Activated T-cell treated with anti-CD3 and anti-CD28 coated beads, Interleukin-2, amount 50 U/mL, for 4 hours (primary cell): ENCODE data around the gene ATP8B4. TPM values are rescaled to one million over a fixed set of nuclear protein-coding genes. Genes with fewer than 3 reads are reported as not detected.
A peak's percentile ranks its signal among the peaks of the same experiment; 100 is the strongest.

ENCODE experiments used
- ATAC-seq, 2 donors: fragments of 200-7000 bp; cut with Tn5 transposase; one replicate each; pipeline ENCODE4 v1.10.0; 2021
- DNase-seq: peaks from one replicate; pipeline ENCODE4 v3.0.0-alpha.2; 2020
- H3K27me3 Mint-ChIP-seq: one replicate; pipeline ENCODE4 v1.8.0; 2021; ENCODE audit warnings: low read depth, mixed read lengths
- H3K36me3 Mint-ChIP-seq: one replicate; pipeline ENCODE4 v1.8.0; 2022; ENCODE audit warnings: mixed read lengths; ENCODE audit not compliant: insufficient read depth
- H3K4me1 Mint-ChIP-seq: one replicate; pipeline ENCODE4 v1.8.0; 2021; ENCODE audit warnings: low read depth, mixed read lengths
- H3K4me3 Mint-ChIP-seq: one replicate; pipeline ENCODE4 v1.8.0; 2021; ENCODE audit warnings: mild to moderate bottlenecking, moderate library complexity, mixed read lengths
- H3K9me3 Mint-ChIP-seq: one replicate; pipeline ENCODE4 v1.8.0; 2021; ENCODE audit warnings: mixed read lengths
- total RNA-seq, 3 donors: library from RNA; stranded (reverse); gene quantifications; one replicate each; pipeline ENCODE4 v1.2.1, GENCODE V29; 2021

Gene ATP8B4
- total RNA-seq, 3 donors from 2014 or later: 1.4 to 2.7 (median 1.4) TPM

GRCh38 chr15:50055332-50055731, 63.7 kb downstream of the ATP8B4 start:
- DNase-seq (no peak), ATAC-seq (no peak)
- Mint-ChIP-seq H3K9me3 (no peaks in the 10 kb centered on the region), H3K4me1 (no peaks in the 10 kb centered on the region), H3K4me3 (no peak overlapping the region), H3K27me3 (peaks cover 4% of the 10 kb centered on the region), H3K36me3 (no peaks in the 10 kb centered on the region)

GRCh38 chr15:50053055-50053856, 65.8 kb downstream of the ATP8B4 start:
- ATAC-seq: no peak

DNA sequence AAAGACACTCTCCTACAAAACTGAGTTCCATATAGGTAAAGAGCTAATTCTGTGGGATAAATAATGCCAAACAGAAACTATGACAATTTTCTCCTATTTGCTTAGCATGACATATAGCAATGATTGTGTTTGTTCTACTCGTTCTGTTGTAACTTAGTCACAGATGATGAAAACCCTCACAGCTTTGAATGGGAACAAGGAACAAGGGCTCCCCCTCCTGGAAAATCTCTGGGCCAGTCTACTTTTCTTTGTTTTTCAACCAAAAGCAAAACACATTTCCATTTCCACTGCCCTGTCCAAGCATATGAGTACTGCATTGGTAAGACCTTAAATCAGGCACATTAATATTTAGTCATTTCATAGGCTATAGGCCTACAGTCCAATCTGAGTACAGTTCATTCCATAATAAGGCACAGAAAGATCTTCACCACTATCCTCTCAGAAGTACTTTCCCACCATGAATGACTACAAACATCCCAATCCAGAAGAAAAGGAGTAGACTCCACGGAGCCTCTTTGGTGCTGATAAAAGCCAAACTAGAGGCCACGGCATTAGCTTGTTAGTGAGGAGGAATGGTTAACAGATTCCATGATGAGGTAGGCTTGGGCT, 67.1 kb downstream of the ATP8B4 start:
- Mint-ChIP-seq H3K4me1 (no peaks in the 10 kb centered on the region), H3K36me3 (no peaks in the 10 kb centered on the region), H3K4me3 (no peak overlapping the region), H3K9me3 (no peaks in the 10 kb centered on the region), H3K27me3 (peaks cover 4% of the 10 kb centered on the region)
- DNase-seq (no peak), ATAC-seq (no peak)

More at GRCh38 chr15:50053055-50053856, 65.8 kb downstream of the ATP8B4 start:
- Mint-ChIP-seq H3K36me3 (no peaks in the 10 kb centered on the region), H3K4me3 (no peak overlapping the region), H3K27me3 (peaks cover 4% of the 10 kb centered on the region), H3K4me1 (no peaks in the 10 kb centered on the region), H3K9me3 (no peaks in the 10 kb centered on the region)
- DNase-seq: no peak

GRCh38 chr15:50050986-50051743, 67.9 kb downstream of the ATP8B4 start:
- Mint-ChIP-seq H3K36me3 (no peaks in the 10 kb centered on the region), H3K9me3 (no peaks in the 10 kb centered on the region)
- no peak for ATAC-seq

DNA sequence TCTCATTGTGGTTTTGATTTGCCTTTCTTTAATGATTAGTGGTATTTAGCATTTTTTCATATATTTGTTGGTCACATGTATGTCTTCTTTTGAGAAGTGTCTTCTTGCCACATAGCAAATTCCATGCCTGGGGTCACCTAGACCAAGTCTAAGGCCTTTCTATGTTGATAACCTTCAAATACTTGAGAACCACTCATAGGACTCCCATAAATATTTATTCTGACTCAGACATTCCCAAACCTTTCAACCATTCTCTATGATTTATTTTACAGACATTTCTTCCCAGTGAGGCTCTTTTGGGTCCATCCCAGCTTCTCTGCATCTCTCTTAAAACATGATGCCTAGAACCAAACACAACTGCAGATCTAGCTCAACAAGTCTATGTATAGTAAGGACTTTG, 69.2 kb downstream of the ATP8B4 start:
- Mint-ChIP-seq H3K36me3 (no peaks in the 10 kb centered on the region), H3K9me3 (no peaks in the 10 kb centered on the region), H3K4me1 (peaks cover 4% of the 10 kb centered on the region), H3K27me3 (peaks cover 2% of the 10 kb centered on the region), H3K4me3 (no peak overlapping the region)
- no peak for ATAC-seq
- no peak for DNase-seq

More at GRCh38 chr15:50050986-50051743, 67.9 kb downstream of the ATP8B4 start:
- Mint-ChIP-seq H3K4me1 (peaks cover 3% of the 10 kb centered on the region), H3K27me3 (peaks cover 4% of the 10 kb centered on the region), H3K4me3 (no peak overlapping the region)
- no peak for DNase-seq

DNA sequence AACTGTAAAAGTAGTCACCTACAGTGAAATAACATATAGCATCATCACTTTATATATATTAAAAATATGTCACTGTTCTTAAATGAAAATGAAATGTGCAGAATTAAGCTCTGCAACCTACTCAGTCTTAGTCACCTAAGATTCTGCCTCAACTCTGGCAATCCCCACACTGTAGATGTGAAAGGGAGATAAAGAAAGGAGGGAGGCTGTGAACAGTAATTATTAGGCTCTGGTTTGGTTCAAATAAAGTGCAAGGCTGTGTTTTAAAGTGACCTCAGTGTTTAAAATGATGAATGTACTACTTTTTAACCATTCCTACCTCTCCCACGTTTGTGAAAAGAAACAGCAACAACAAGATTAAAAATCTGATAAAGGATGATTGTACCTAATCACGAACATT, 72.2 kb downstream of the ATP8B4 start:
- ATAC-seq (peak; percentile 60 to 67), DNase-seq (no peak)
- H3K36me3 Mint-ChIP-seq: no peaks in the 10 kb centered on the region
- H3K4me3 Mint-ChIP-seq: no peak overlapping the region
- H3K4me1 Mint-ChIP-seq: peaks cover 4% of the 10 kb centered on the region
- peaks cover 12% of the 10 kb centered on the region for H3K9me3 Mint-ChIP-seq
- H3K27me3 Mint-ChIP-seq: no peaks in the 10 kb centered on the region

- no peak for DNase-seq
Observed at GRCh38 chr15:50046159-50046558, 72.9 kb downstream of the ATP8B4 start.

DNA sequence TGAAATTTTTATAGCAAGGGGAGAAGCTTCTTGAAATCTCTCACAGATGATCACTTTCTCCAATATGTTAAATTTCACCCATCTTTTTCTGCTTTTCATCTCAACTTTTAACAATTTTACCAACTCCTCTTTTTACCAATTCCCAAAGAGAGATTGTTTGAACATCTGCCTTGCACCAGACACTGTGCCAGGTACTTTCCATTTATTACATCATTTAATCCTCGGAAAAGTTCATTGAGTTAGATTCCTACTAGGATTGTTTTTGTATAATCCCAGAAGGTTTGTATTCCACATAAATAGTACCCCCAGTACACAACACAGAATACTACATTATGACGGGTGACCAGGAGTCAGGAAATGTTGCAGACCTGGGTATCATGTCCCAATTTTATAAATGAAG, 74.1 kb downstream of the ATP8B4 start:
- no peak for DNase-seq
- no peak for ATAC-seq
- no peak overlapping the region for H3K4me3 Mint-ChIP-seq
- peaks cover under 1% of the 10 kb centered on the region for H3K27me3 Mint-ChIP-seq
- no peaks in the 10 kb centered on the region for H3K36me3 Mint-ChIP-seq
- peaks cover 12% of the 10 kb centered on the region for H3K9me3 Mint-ChIP-seq
- H3K4me1 Mint-ChIP-seq: peaks cover 4% of the 10 kb centered on the region

More at GRCh38 chr15:50046159-50046558, 72.9 kb downstream of the ATP8B4 start:
- ATAC-seq: no peak
- H3K27me3 Mint-ChIP-seq: no peaks in the 10 kb centered on the region
- H3K9me3 Mint-ChIP-seq: peaks cover 12% of the 10 kb centered on the region
- no peak overlapping the region for H3K4me3 Mint-ChIP-seq
- H3K4me1 Mint-ChIP-seq: peaks cover 4% of the 10 kb centered on the region
- no peaks in the 10 kb centered on the region for H3K36me3 Mint-ChIP-seq

DNA sequence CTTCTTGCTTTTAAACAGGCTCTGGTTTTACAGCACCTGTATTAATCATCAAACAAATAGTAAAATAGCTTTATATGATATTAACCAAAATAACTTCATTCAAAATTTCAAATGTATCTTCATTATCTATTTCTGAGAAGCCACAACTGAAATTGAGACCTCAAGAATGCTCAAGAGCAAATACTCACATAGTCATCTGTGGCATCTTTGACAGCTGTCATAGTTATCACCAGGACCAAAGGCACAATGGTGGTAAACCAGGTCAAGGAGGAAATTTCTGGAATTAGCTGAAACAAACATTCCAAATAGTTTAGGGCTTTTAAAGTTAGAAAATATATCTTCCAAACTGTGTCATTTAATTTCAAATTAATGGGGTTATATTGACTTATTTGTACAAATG, 74.6 kb downstream of the ATP8B4 start:
- peaks cover 12% of the 10 kb centered on the region for H3K9me3 Mint-ChIP-seq
- DNase-seq (no peak), ATAC-seq (no peak)
- no peaks in the 10 kb centered on the region for H3K36me3 Mint-ChIP-seq
- peaks cover 4% of the 10 kb centered on the region for H3K4me1 Mint-ChIP-seq
- H3K4me3 Mint-ChIP-seq: no peak overlapping the region
- peaks cover 1% of the 10 kb centered on the region for H3K27me3 Mint-ChIP-seq

DNA sequence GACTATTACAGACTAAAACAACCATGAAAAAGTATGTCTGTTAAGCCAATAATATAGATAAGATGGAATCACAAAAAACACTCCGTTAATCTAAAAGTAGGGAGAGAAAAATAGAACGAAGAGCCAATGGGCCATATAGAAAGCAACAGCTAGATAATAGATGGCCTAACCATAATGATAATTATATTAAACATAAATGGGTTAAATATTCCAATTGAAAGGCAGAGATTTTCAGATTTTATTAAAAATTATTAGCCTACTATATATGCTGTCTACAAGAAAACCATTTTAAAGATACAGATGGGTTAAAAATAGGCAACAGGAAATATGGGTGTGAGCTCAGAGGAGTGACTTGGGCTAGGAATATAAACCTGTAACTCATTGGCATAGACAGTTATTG, 76.3 kb downstream of the ATP8B4 start:
- Mint-ChIP-seq H3K4me3 (no peak overlapping the region), H3K27me3 (peaks cover 1% of the 10 kb centered on the region), H3K36me3 (no peaks in the 10 kb centered on the region), H3K4me1 (peaks cover 4% of the 10 kb centered on the region), H3K9me3 (peaks cover 12% of the 10 kb centered on the region)
- ATAC-seq (no peak), DNase-seq (no peak)

DNA sequence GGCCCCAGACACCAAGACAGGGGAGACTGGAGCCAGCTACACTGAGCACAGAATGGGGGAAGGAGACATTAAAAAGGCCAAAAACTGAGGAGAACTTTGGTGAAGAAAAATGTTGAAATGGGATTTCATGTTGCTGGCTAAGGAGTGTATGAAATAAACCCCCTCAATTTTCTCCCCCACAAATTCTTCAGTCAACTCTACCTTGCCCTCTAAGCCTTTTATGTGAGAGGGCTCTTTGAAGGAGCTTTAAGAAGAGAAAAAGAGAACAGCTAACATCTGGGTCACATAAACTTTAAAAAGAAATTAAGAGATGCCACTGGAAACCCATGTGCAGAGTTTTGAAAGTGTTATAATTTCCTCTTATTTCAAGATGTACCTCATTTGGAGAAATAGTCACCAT, 88.6 kb downstream of the ATP8B4 start:
- no peaks in the 10 kb centered on the region for H3K36me3 Mint-ChIP-seq
- H3K4me1 Mint-ChIP-seq: no peaks in the 10 kb centered on the region
- no peaks in the 10 kb centered on the region for H3K9me3 Mint-ChIP-seq
- no peak for DNase-seq
- peaks cover 2% of the 10 kb centered on the region for H3K27me3 Mint-ChIP-seq
- ATAC-seq: no peak
- no peak overlapping the region for H3K4me3 Mint-ChIP-seq

DNA sequence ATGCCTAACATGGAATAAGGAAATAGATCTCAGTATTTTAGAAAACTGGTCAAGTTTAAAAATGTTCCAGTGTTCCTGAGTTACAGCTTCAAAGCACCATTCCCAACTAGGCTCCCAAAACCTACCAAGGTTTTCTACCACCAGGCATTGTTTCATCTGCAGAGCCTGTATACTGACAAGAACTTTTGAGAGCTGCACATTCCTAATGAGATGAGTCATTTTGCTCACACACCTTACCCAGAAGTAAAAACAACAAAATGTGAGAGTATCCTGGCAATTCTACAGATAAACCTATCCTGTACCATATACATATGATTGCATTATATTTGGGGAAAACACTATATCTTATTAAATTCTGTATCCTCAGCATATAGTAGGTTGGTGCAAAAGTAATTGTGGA, 90.7 kb downstream of the ATP8B4 start:
- ATAC-seq: no peak
- Mint-ChIP-seq H3K27me3 (peaks cover 2% of the 10 kb centered on the region), H3K4me1 (no peaks in the 10 kb centered on the region), H3K9me3 (no peaks in the 10 kb centered on the region), H3K36me3 (no peaks in the 10 kb centered on the region), H3K4me3 (no peak overlapping the region)
- no peak for DNase-seq

DNA sequence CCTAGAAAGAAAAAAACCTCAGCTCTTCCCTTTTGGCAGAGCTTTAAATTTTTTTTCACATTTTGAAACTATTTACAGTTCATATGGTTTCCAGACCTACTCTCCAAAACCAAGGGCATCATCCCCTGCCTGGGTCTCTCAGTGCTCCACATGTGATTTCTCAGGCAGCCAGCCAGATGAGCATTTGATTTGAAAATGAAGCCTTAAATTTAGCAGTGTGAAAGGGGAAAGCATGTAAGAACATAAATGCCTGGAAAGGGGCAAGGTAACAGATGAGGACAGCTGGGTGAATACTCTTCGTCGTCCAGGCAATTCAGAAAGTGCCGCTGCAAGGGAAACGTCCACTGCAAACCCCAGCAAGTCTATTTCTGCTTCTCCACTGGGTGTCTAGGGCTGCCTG, 94.8 kb downstream of the ATP8B4 start:
- ATAC-seq: no peak
- Mint-ChIP-seq H3K9me3 (no peaks in the 10 kb centered on the region), H3K27me3 (peaks cover 5% of the 10 kb centered on the region), H3K4me1 (no peaks in the 10 kb centered on the region), H3K36me3 (no peaks in the 10 kb centered on the region), H3K4me3 (no peak overlapping the region)
- no peak for DNase-seq

DNA sequence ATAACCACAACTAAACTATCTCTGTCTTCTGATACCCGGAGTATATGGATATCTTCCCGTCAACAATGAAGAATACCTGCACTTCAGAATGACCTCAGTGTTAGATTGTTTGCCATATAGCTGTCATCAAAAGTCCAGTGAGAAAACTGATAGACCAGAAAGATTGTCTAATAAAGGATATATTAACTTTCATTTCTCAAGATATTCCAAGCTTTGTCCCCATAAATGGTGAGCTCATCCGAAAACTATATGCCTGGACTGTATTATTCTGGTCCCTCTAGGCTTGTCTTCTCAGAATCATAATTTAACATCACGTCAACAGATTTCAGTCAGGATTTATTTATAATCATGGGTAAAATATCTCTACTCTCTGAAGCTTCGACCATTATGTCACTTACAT, 100.5 kb downstream of the ATP8B4 start:
- peaks cover 5% of the 10 kb centered on the region for H3K27me3 Mint-ChIP-seq
- H3K36me3 Mint-ChIP-seq: no peaks in the 10 kb centered on the region
- no peaks in the 10 kb centered on the region for H3K9me3 Mint-ChIP-seq
- DNase-seq: no peak
- H3K4me3 Mint-ChIP-seq: no peak overlapping the region
- no peak for ATAC-seq
- no peaks in the 10 kb centered on the region for H3K4me1 Mint-ChIP-seq
